IMR-90 (cell line): ENCODE measurements around the gene EVL. TPM values are rescaled to one million over a fixed set of nuclear protein-coding genes. Genes with fewer than 3 reads are reported as not detected.

Experiments used
- ATAC-seq: fragments of 200-7000 bp; cut with Tn5 transposase; 2 replicates; pipeline ENCODE4 v1.9.1; 2020; ENCODE audit warnings: low read depth, mild to moderate bottlenecking, moderate library complexity
- BruUV-seq: library from RNA; stranded (reverse); fragments of 400-500 nt; replicated peaks from 2 replicates; lab custom pipeline; 2021; lab: Mats Ljungman, UMichigan
- CTCF ChIA-PET: fragments of 300-600 bp; formaldehyde crosslinking; extraction: SDS; loops from one replicate; lab custom pipeline; 2021; ENCODE audit warnings: antibody characterized with exemption; lab: Yijun Ruan, JAX
- POLR2A ChIA-PET: fragments of 300-600 bp; sonication (Branson Sonifier 250); formaldehyde crosslinking; loops from one replicate; lab custom pipeline; 2022; ENCODE audit warnings: antibody characterized with exemption; ENCODE audit not compliant: unreplicated experiment; lab: Charles Lee
- DNase-seq: peaks from one replicate; pipeline ENCODE4 v3.0.0; 2013
- H2AFZ ChIP-seq: replicated peaks from 2 replicates; pipeline ENCODE3; 2013; ENCODE audit warnings: low read length, mild to moderate bottlenecking; ENCODE audit not compliant: poor library complexity
- H2AK5ac ChIP-seq: 2 replicates; pipeline ENCODE4 v1.6.1; 2013; ENCODE audit warnings: low read depth, low read length, inconsistent platforms
- H2AK9ac ChIP-seq: replicated peaks from 2 replicates; pipeline ENCODE3; 2013; ENCODE audit warnings: mild to moderate bottlenecking, low read depth, low read length, moderate library complexity; ENCODE audit not compliant: poor library complexity
- H2BK120ac ChIP-seq: 2 replicates; pipeline ENCODE4 v1.6.1; 2013; ENCODE audit warnings: low read depth, low read length, inconsistent platforms
- H2BK15ac ChIP-seq: 3 replicates; pipeline ENCODE4 v1.6.1; 2013; ENCODE audit warnings: low read depth, low read length, inconsistent platforms
- H2BK20ac ChIP-seq: 2 replicates; pipeline ENCODE4 v1.6.1; 2013; ENCODE audit warnings: low read depth, mild to moderate bottlenecking, inconsistent platforms, low read length, moderate library complexity
- H2BK5ac ChIP-seq: 2 replicates; pipeline ENCODE4 v1.6.1; 2013; ENCODE audit warnings: mild to moderate bottlenecking, low read depth, low read length, inconsistent platforms; ENCODE audit not compliant: poor library complexity, severe bottlenecking
- H3K14ac ChIP-seq: replicated peaks from 2 replicates; pipeline ENCODE4 v1.6.1; 2013; ENCODE audit warnings: low read depth, low read length, inconsistent platforms
- H3K18ac ChIP-seq: 2 replicates; pipeline ENCODE4 v1.6.1; 2013; ENCODE audit warnings: low read depth, low read length, control low read depth
- H3K23ac ChIP-seq: 2 replicates; pipeline ENCODE4 v1.6.1; 2013; ENCODE audit warnings: low read depth, low read length, inconsistent platforms
- H3K27ac ChIP-seq: 2 replicates; pipeline ENCODE4 v1.5.1; 2013; ENCODE audit warnings: mild to moderate bottlenecking, control low read depth, low read length; ENCODE audit not compliant: insufficient read depth
- H3K27me3 ChIP-seq: 2 replicates; pipeline ENCODE4 v1.6.1; 2013; ENCODE audit warnings: low read length; ENCODE audit not compliant: control insufficient read depth, insufficient read depth
- H3K36me3 ChIP-seq: 2 replicates; pipeline ENCODE4 v1.6.1; 2013; ENCODE audit warnings: low read length, mixed read lengths; ENCODE audit not compliant: control insufficient read depth, insufficient read depth
- H3K4ac ChIP-seq: 2 replicates; pipeline ENCODE4 v1.6.1; 2013; ENCODE audit warnings: low read depth, low read length, inconsistent platforms
- H3K4me1 ChIP-seq: 2 replicates; pipeline ENCODE4 v1.6.1; 2013; ENCODE audit warnings: low read length, mixed read lengths; ENCODE audit not compliant: control insufficient read depth, insufficient read depth
- H3K4me2 ChIP-seq: 2 replicates; pipeline ENCODE4 v1.6.1; 2013; ENCODE audit warnings: low read depth, mild to moderate bottlenecking, control low read depth, low read length, moderate library complexity
- H3K4me3 ChIP-seq: 2 replicates; pipeline ENCODE4 v1.5.1; 2013; ENCODE audit warnings: low read depth, mild to moderate bottlenecking, control low read depth, low read length, moderate library complexity; ENCODE audit not compliant: insufficient read depth
- H3K56ac ChIP-seq: 2 replicates; pipeline ENCODE4 v1.6.1; 2013; ENCODE audit warnings: low read length, inconsistent platforms; ENCODE audit not compliant: insufficient read depth; ENCODE audit errors: extremely low read depth
- H3K79me1 ChIP-seq, 2 experiments: 2 replicates each; pipeline ENCODE4 v1.6.1; 2013; ENCODE audit warnings: low read length in 2 of 2, inconsistent platforms in 1 of 2, low read depth in 1 of 2
- H3K9ac ChIP-seq: 2 replicates; pipeline ENCODE4 v1.6.1; 2013; ENCODE audit warnings: low read depth, low read length, control low read depth
- H3K9me1 ChIP-seq: 2 replicates; pipeline ENCODE4 v1.6.1; 2013; ENCODE audit warnings: low read length, inconsistent platforms; ENCODE audit not compliant: insufficient read depth
- H3K9me3 ChIP-seq: 2 replicates; pipeline ENCODE4 v1.6.1; 2013; ENCODE audit warnings: low read length; ENCODE audit not compliant: control insufficient read depth, insufficient read depth
- H4K20me1 ChIP-seq: 2 replicates; pipeline ENCODE4 v1.6.1; 2013; ENCODE audit warnings: low read length, inconsistent platforms; ENCODE audit not compliant: insufficient read depth
- H4K5ac ChIP-seq: 2 replicates; pipeline ENCODE4 v1.6.1; 2013; ENCODE audit warnings: mild to moderate bottlenecking, low read depth, low read length, control low read depth
- H4K8ac ChIP-seq, 2 experiments: 2 replicates each; pipeline ENCODE4 v1.6.1; 2013; ENCODE audit warnings: low read depth in 2 of 2, low read length in 2 of 2, control low read depth in 1 of 2, inconsistent platforms in 1 of 2
- H4K91ac ChIP-seq: 2 replicates; pipeline ENCODE4 v1.6.1; 2013; ENCODE audit warnings: low read depth, low read length, inconsistent platforms; ENCODE audit not compliant: insufficient read depth
- BHLHE40 ChIP-seq: fragments of 150-350 bp; IDR thresholded peaks from 2 replicates; pipeline ENCODE4 v1.6.1; 2016; ENCODE audit warnings: mild to moderate bottlenecking, low read depth, low read length
- CEBPB ChIP-seq: IDR thresholded peaks from 2 replicates; pipeline ENCODE4 v1.6.1; 2012; ENCODE audit warnings: low read depth, low read length, improper control_type of control experiment
- CHD1 ChIP-seq: IDR thresholded peaks from 2 replicates; pipeline ENCODE4 v1.6.1; 2012; ENCODE audit warnings: low read depth, low read length, improper control_type of control experiment
- ELK1 ChIP-seq: fragments of 150-350 bp; IDR thresholded peaks from 2 replicates; pipeline ENCODE4 v1.6.1; 2016; ENCODE audit warnings: low read depth, mild to moderate bottlenecking, low read length, moderate library complexity, borderline replicate concordance
- FOS ChIP-seq: fragments of 150-350 bp; IDR thresholded peaks from 2 replicates; pipeline ENCODE4 v1.6.1; 2016; ENCODE audit warnings: low read depth, low read length
- MAFK ChIP-seq: IDR thresholded peaks from 2 replicates; pipeline ENCODE4 v1.6.1; 2012; ENCODE audit warnings: low read depth, low read length, improper control_type of control experiment
- MAZ ChIP-seq: IDR thresholded peaks from 2 replicates; pipeline ENCODE4 v1.6.1; 2012; ENCODE audit warnings: low read depth, mild to moderate bottlenecking, low read length, improper control_type of control experiment, moderate library complexity, borderline replicate concordance
- MXI1 ChIP-seq: IDR thresholded peaks from 2 replicates; pipeline ENCODE4 v1.6.1; 2012; ENCODE audit warnings: low read depth, mild to moderate bottlenecking, low read length, moderate library complexity, borderline replicate concordance
- NFE2L2 ChIP-seq: fragments of 150-350 bp; IDR thresholded peaks from 2 replicates; pipeline ENCODE4 v1.6.1; 2016; ENCODE audit warnings: low read depth, mild to moderate bottlenecking, low read length
- POLR2A ChIP-seq: IDR thresholded peaks from 2 replicates; pipeline ENCODE4 v1.6.1; 2012; ENCODE audit warnings: mild to moderate bottlenecking, low read depth, low read length
- RAD21 ChIP-seq: IDR thresholded peaks from 2 replicates; pipeline ENCODE4 v1.6.1; 2012; ENCODE audit warnings: low read length, improper control_type of control experiment
- RCOR1 ChIP-seq: IDR thresholded peaks from 2 replicates; pipeline ENCODE4 v1.6.1; 2012; ENCODE audit warnings: mild to moderate bottlenecking, low read length, improper control_type of control experiment; ENCODE audit not compliant: insufficient replicate concordance
- RFX5 ChIP-seq: IDR thresholded peaks from 2 replicates; pipeline ENCODE4 v1.8.0; 2012; ENCODE audit warnings: low read depth, mild to moderate bottlenecking, low read length, moderate library complexity
- SMC3 ChIP-seq: fragments of 150-350 bp; IDR thresholded peaks from 2 replicates; pipeline ENCODE4 v1.6.1; 2016; ENCODE audit warnings: low read depth, mild to moderate bottlenecking, antibody characterized with exemption, low read length, moderate library complexity
- USF2 ChIP-seq: fragments of 150-350 bp; IDR thresholded peaks from 2 replicates; pipeline ENCODE4 v1.6.1; 2017; ENCODE audit warnings: mild to moderate bottlenecking, antibody characterized with exemption, low read length, low read depth
- WGBS, 2 experiments: methylation state at CpG; one replicate each; pipeline versions ENCODE4 v1.1.5 to v1.1.7; 2013; ENCODE audit warnings: missing lambda C conversion rate in 2 of 2; ENCODE audit not compliant: insufficient read length in 1 of 2; ENCODE audit errors: extremely low coverage in 2 of 2; 5-methylcytosine and 5-hydroxymethylcytosine counted together
- dilution Hi-C: fragments of 300-500 bp; cut with HindIII; formaldehyde crosslinking; loops from one replicate; pipeline ENCODE4 v1.14.3; 2018; ENCODE audit warnings: low sequenced_read_pairs; ENCODE audit not compliant: unreplicated experiment
- in situ Hi-C: fragments of 300-500 bp; cut with MboI; formaldehyde crosslinking; loops from 3 replicates; pipeline ENCODE4 v1.14.3; 2019; ENCODE audit warnings: low sequenced_read_pairs, inconsistent platforms, mixed read lengths
- intact Hi-C: fragments of 100-400 bp; cut with micrococcal nuclease; formaldehyde crosslinking; loops from 2 replicates; pipeline ENCODE4 v1.10.0; 2022
- polyA plus RNA-seq, 3 experiments: library from polyadenylated mRNA; depleted of rRNA; stranded (reverse); fragments of >200 nt; gene quantifications; 2 replicates each; pipeline ENCODE4 v1.2.3, GENCODE V29; 2012; ENCODE audit warnings: low replicate concordance in 1 of 3
- total RNA-seq: library from RNA; depleted of rRNA; stranded (reverse); fragments of >200 nt; gene quantifications from 2 replicates; pipeline ENCODE4 v1.2.3, GENCODE V29; 2012

The EVL gene
- total and polyA plus RNA-seq, 2 of the 4 experiments (the other 2 are of a cell fraction), result 7.2 to 36.5 TPM

- Histone ChIP-seq H3K9me3 (no peaks in the 10 kb centered on the region), H2BK120ac (no peak overlapping the region), H3K9ac (no peak overlapping the region), H4K20me1 (no peaks in the 10 kb centered on the region), H4K5ac (no peak overlapping the region), H2BK15ac (no peak overlapping the region), H3K4ac (no peak overlapping the region), H3K79me1 (no peaks in the 10 kb centered on the region), H2AK5ac (no peak overlapping the region), H3K56ac (no peak overlapping the region), H3K14ac (no peak overlapping the region), H3K9me1 (peaks cover 9% of the 10 kb centered on the region; the same call in 1 of the 2 replicates), H3K36me3 (no peaks in the 10 kb centered on the region), H3K27me3 (no peaks in the 10 kb centered on the region), H3K4me1 (peaks cover 3% of the 10 kb centered on the region; the same call in 1 of the 2 replicates), H3K18ac (no peak overlapping the region), H2BK20ac (no peak overlapping the region), H3K23ac (no peak overlapping the region), H3K4me3 (no peak overlapping the region), H3K4me2 (no peak overlapping the region), H4K8ac (no peak overlapping the region), H3K27ac (no peak overlapping the region), H2AK9ac (peak overlapping the region; percentile 29), H2AFZ (no peak overlapping the region), H2BK5ac (no peak overlapping the region), H4K91ac (no peak overlapping the region)
- BruUV-seq, result no TSS peak
- dilution Hi-C loops, result no loop called here
- no peak for ATAC-seq
- ChIA-PET POLR2A (no interaction called here), CTCF (interaction anchor here (1.0 to 1.2 kb wide), 3 partner anchors 9 to 135 kb away, joined by 3 to 4 read pairs (median 3); no protein-coding TSS in a partner anchor)
- no peak for DNase-seq
- intact Hi-C loops, result no loop called here
- in situ Hi-C loops, result no loop called here
- 100% methylated on average over 2 of the region's 14 CpGs; no CpG with 5 or more reads in 1 of the 2 experiments for WGBS, 2 experiments
- TF ChIP-seq NFE2L2 (no peak), ELK1 (no peak), SMC3 (no peak), MAFK (no peak), RAD21 (no peak), FOS (no peak), RCOR1 (no peak), POLR2A (no peak), BHLHE40 (no peak), CHD1 (no peak), MAZ (no peak), USF2 (no peak), RFX5 (no peak), MXI1 (no peak), CEBPB (no peak)
Measured at GRCh38 chr14:100117633-100118395, 52.6 kb downstream of the EVL start.
